Measurements from ENCODE around the gene MINDY4. TPM values are rescaled to one million over a fixed set of nuclear protein-coding genes. Genes with fewer than 3 reads are reported as not detected.

MINDY4 gene
- total and polyA plus RNA-seq, 10 of the 15 experiments (the other 5 are each of a cell fraction or from before 2014, with no cell fraction given) = 0.10 to 0.90 (median 0.40) TPM

GRCh38 chr7:30929686-30930085 lies 158.5 kb downstream of the MINDY4 start:
- DNase-seq (ENCODE audit: low read depth, low spot score) (no peak), FAIRE-seq (no peak), ATAC-seq (no peak)
- CTCF ChIA-PET = interaction anchor here (0.9 to 3.2 kb wide), 3 partner anchors 9 to 192 kb away, joined by 3 to 17 read pairs (median 3); no protein-coding TSS in a partner anchor
- SMC1A ChIA-PET (ENCODE audit: uncharacterized antibody, unreplicated experiment) = interaction anchor here (0.6 to 2.6 kb wide), 2 partner anchors 9 to 135 kb away, joined by 4 to 10 read pairs; no protein-coding TSS in a partner anchor
- Histone ChIP-seq H3K9me3 (replicated peaks; ENCODE audit: control insufficient read depth, insufficient read depth, low read length) (no peaks in the 10 kb centered on the region; the same call in 2 of the 3 replicates), H3K79me2 (ENCODE audit: control insufficient read depth, insufficient read depth, low read length) (no peaks in the 10 kb centered on the region), H2AFZ (ENCODE audit: control insufficient read depth, low read depth, low read length) (no peak overlapping the region), H3K27ac (ENCODE audit: control insufficient read depth, insufficient read depth) (no peak overlapping the region), H3K4me1 (ENCODE audit: control insufficient read depth, insufficient read depth, low read length) (no peaks in the 10 kb centered on the region), H4K20me1 (ENCODE audit: control insufficient read depth, insufficient read depth) (no peaks in the 10 kb centered on the region), H3K4me3 (no peak overlapping the region), H3K4me2 (ENCODE audit: control insufficient read depth, insufficient read depth) (no peak overlapping the region), H3K9ac (ENCODE audit: control insufficient read depth, insufficient read depth, low read length) (no peak overlapping the region), H3K27me3 (replicated peaks in 1 of 2; ENCODE audit: control insufficient read depth in 2 of 2, insufficient read depth in 2 of 2, low read length in 1 of 2) (peaks cover 0 to 6% of the 10 kb centered on the region in 2 experiments; a peak in 3 of 4 replicates), H3K36me3 (ENCODE audit: control insufficient read depth in 2 of 2, insufficient read depth in 2 of 2, low read length in 1 of 2) (no peaks in the 10 kb centered on the region)
- in situ Hi-C loops (cut with MboI) (no loop called here), intact Hi-C loops (cut with micrococcal nuclease; ENCODE audit: unreplicated experiment) (no loop called here)
- WGBS (ENCODE audit: insufficient coverage, insufficient replicate concordance, low lambda C conversion rate, missing lambda C conversion rate) = 18% methylated on average over 4 of the region's 4 CpGs
- no TSS peak for BruUV-seq (replicated peaks)
- RAD21 ChIA-PET (ENCODE audit: unreplicated experiment) = no interaction called here
- POLR2A ChIA-PET = no interaction called here
- no peak for TF ChIP-seq IRF5 (IDR thresholded peaks at IDR 0.05; ENCODE audit: borderline replicate concordance)
- no peak for TF ChIP-seq ZNF384 (IDR thresholded peaks at IDR 0.05; ENCODE audit: borderline replicate concordance, low read depth, low read length)
- TF ChIP-seq SPI1 (IDR thresholded peaks at IDR 0.05; ENCODE audit: borderline replicate concordance, insufficient read depth, low read depth, low read length) = no peak
- no peak for TF ChIP-seq SREBF2 (IDR thresholded peaks at IDR 0.05; ENCODE audit: low read length)
- TF ChIP-seq BCL3 (IDR thresholded peaks at IDR 0.05; ENCODE audit: borderline replicate concordance, insufficient read depth, low read depth, low read length, poor library complexity, severe bottlenecking) = no peak
- no peak for TF ChIP-seq NFYA (IDR thresholded peaks at IDR 0.05; ENCODE audit: borderline replicate concordance, low read depth, low read length)
- TF ChIP-seq IRF4 (IDR thresholded peaks at IDR 0.05; ENCODE audit: low read depth, low read length) = no peak
